SK-N-MC (cell line): ENCODE measurements around the gene TMEM134.

Experiments used
- EZH2 ChIP-seq: fragments of 200-600 bp; sonication (generic); IDR thresholded peaks from one replicate; pipeline ENCODE4 v1.6.1; 2017; ENCODE audit warnings: antibody characterized with exemption
- FOXP2 ChIP-seq: optimal IDR thresholded peaks from 2 replicates; pipeline ENCODE3; 2011; ENCODE audit warnings: mild to moderate bottlenecking, moderate library complexity; ENCODE audit not compliant: insufficient read depth; ENCODE audit errors: extremely low read length, control extremely low read depth
- POLR2AphosphoS5 ChIP-seq: IDR thresholded peaks from 2 replicates; pipeline ENCODE4 v1.6.1; 2012; ENCODE audit warnings: mild to moderate bottlenecking, low read depth, low read length, borderline replicate concordance

DNA sequence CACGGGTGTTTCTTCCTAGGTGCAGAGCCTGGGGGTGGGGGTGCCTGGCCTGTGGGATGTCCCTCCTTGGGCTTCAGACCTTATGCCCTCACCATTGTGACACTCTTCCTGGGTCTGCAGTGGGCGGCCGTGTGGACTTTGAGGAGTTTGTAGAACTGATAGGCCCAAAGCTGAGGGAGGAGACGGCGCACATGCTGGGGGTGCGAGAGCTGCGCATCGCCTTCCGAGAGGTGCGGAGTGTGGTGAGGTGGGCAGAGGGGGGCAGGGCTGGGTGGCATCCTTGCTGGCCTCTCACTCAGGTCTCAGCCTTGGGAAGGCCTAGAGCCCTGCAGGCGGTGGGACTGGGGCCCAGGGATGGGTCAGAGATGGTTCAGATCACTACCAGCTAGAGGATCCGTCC, 11.6 kb downstream of the TMEM134 start:
- TF ChIP-seq POLR2AphosphoS5 (no peak), EZH2 (no peak), FOXP2 (no peak)
